ENCODE data around the gene CHCHD4. TPM values are rescaled to one million over a fixed set of nuclear protein-coding genes. Genes with fewer than 3 reads are reported as not detected.

The CHCHD4 gene
- total RNA-seq, 1 experiment from 2014 or later: 15.3 TPM

DNA sequence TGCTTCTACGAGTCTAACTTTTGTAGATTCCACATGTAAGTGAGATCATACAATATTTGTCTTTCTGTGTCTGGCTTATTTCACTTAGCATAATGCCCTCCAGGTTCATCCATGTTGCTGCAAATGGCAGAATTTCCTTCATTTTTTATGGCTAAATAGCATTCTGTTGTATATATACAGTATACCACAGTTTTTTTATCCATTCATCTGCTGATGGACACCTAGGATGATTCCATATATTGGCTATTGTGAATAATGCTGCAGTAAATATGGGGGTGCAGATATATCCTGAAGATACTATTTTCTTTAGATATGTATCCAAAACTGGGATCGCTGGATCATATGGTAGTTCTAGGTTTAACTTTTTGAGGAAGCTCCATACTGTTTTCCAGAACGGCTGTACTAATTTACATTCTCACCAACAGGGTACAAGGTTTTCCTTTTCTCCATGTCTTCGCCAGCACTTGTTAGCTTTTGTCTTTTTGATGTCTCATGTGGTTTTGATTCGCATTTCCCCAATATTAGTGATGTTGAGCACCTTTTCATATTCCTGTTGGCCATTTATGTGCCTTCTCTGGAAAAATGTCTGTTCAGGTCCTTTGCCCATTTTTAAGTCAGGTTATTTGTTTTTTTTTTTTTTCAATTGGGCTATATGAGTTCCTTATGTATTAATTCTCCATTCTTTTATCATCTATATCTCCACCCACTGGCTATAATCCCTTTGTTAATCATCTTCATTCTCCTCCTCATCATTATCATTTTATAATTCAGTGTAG, 26.9 kb downstream of the CHCHD4 start:
- intact Hi-C loops (cut with micrococcal nuclease; ENCODE audit: unreplicated experiment): no loop called here
- Histone ChIP-seq H3K4me1 (no peaks in the 10 kb centered on the region), H3K36me3 (ENCODE audit: control insufficient read depth, insufficient read depth, low read length) (no peaks in the 10 kb centered on the region), H3K4me3 (ENCODE audit: low read depth, low read length) (no peak overlapping the region), H3K9me3 (no peaks in the 10 kb centered on the region), H3K27me3 (replicated peaks; ENCODE audit: control insufficient read depth, insufficient read depth, low read length) (no peaks in the 10 kb centered on the region)
- ChIA-PET POLR2A (no interaction called here), CTCF (no interaction called here)
- Mint-ChIP-seq H3K36me3 (ENCODE audit: insufficient read depth, unreplicated experiment) (no peaks in the 10 kb centered on the region), H3K4me3 (ENCODE audit: unreplicated experiment) (no peak overlapping the region), H3K27ac (ENCODE audit: unreplicated experiment) (no peak overlapping the region), H3K4me1 (ENCODE audit: low read depth, unreplicated experiment) (no peaks in the 10 kb centered on the region), H3K27me3 (ENCODE audit: insufficient read depth, unreplicated experiment) (no peaks in the 10 kb centered on the region), H3K9me3 (ENCODE audit: unreplicated experiment) (peaks cover 17% of the 10 kb centered on the region)
- TF ChIP-seq, protein P1, sequence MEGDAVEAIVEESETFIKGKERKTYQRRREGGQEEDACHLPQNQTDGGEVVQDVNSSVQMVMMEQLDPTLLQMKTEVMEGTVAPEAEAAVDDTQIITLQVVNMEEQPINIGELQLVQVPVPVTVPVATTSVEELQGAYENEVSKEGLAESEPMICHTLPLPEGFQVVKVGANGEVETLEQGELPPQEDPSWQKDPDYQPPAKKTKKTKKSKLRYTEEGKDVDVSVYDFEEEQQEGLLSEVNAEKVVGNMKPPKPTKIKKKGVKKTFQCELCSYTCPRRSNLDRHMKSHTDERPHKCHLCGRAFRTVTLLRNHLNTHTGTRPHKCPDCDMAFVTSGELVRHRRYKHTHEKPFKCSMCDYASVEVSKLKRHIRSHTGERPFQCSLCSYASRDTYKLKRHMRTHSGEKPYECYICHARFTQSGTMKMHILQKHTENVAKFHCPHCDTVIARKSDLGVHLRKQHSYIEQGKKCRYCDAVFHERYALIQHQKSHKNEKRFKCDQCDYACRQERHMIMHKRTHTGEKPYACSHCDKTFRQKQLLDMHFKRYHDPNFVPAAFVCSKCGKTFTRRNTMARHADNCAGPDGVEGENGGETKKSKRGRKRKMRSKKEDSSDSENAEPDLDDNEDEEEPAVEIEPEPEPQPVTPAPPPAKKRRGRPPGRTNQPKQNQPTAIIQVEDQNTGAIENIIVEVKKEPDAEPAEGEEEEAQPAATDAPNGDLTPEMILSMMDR (IDR thresholded peaks at IDR 0.05; ENCODE audit: insufficient read depth in 1 of 2, low read depth in 1 of 2, low read length in 1 of 2, severe bottlenecking in 1 of 2, unreplicated experiment in 1 of 2): no peak
- DNase-seq: no peak
- no TSS peak for BruUV-seq (replicated peaks)

DNA sequence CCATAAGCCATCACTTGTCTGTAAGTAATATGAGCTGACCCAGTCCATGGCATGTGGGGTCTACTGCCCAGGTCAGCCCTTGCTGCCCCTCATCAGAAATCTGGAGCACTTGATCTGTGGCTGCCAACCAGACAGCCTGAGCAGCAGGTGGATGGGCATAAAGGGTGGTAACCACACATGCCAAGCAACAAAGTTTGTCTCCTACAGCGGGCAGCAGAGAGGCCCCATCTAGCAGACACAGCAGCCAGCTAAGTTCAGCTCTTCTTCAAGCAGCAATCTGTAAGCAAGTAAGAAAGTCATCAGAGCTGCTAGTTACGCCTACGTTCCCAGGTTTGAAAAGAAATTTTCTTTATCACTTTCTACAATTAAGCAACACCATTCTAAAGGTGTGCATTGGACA, 27.9 kb downstream of the CHCHD4 start:
- ChIA-PET POLR2A (no interaction called here), CTCF (no interaction called here)
- Histone ChIP-seq H3K4me3 (ENCODE audit: low read depth, low read length) (no peak overlapping the region), H3K4me1 (peaks cover 6% of the 10 kb centered on the region), H3K36me3 (ENCODE audit: control insufficient read depth, insufficient read depth, low read length) (no peaks in the 10 kb centered on the region), H3K27me3 (replicated peaks; ENCODE audit: control insufficient read depth, insufficient read depth, low read length) (no peaks in the 10 kb centered on the region), H3K9me3 (no peaks in the 10 kb centered on the region)
- Mint-ChIP-seq H3K27me3 (ENCODE audit: insufficient read depth, unreplicated experiment) (no peaks in the 10 kb centered on the region), H3K27ac (ENCODE audit: unreplicated experiment) (no peak overlapping the region), H3K9me3 (ENCODE audit: unreplicated experiment) (peaks cover 17% of the 10 kb centered on the region), H3K4me1 (ENCODE audit: low read depth, unreplicated experiment) (no peaks in the 10 kb centered on the region), H3K36me3 (ENCODE audit: insufficient read depth, unreplicated experiment) (no peaks in the 10 kb centered on the region), H3K4me3 (ENCODE audit: unreplicated experiment) (no peak overlapping the region)
- intact Hi-C loops (cut with micrococcal nuclease; ENCODE audit: unreplicated experiment): no loop called here
- no TSS peak for BruUV-seq (replicated peaks)
- no peak for DNase-seq
- TF ChIP-seq, protein P1 (IDR thresholded peaks at IDR 0.05; ENCODE audit: insufficient read depth in 1 of 2, low read depth in 1 of 2, low read length in 1 of 2, severe bottlenecking in 1 of 2, unreplicated experiment in 1 of 2): no peak

DNA sequence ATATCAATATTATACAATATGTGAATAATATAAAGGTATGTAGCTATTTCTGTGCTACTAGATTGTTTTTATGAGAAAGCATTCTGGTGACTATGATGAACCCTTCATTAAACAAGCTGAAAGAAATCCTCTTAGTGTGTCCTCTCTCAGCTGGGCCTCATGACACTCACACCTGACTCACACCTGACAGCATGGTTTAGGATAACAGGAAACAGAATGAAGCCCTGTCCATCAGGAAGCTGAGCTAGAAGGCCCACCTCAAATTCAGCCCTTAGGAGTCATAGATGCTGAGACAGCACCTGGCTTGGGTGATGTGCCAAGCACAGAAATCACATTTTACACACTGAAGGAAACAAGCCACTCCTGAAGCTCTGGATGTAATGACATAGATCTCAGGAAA, 30.8 kb downstream of the CHCHD4 start:
- intact Hi-C loops (cut with micrococcal nuclease; ENCODE audit: unreplicated experiment): no loop called here
- H3K27me3 Mint-ChIP-seq (ENCODE audit: insufficient read depth, unreplicated experiment): no peaks in the 10 kb centered on the region
- Histone ChIP-seq H3K36me3 (ENCODE audit: control insufficient read depth, insufficient read depth, low read length) (no peaks in the 10 kb centered on the region), H3K27me3 (replicated peaks; ENCODE audit: control insufficient read depth, insufficient read depth, low read length) (no peaks in the 10 kb centered on the region), H3K4me3 (ENCODE audit: low read depth, low read length) (no peak overlapping the region), H3K9me3 (peaks cover 5% of the 10 kb centered on the region; the same call in 1 of the 2 replicates), H3K4me1 (peaks cover 6% of the 10 kb centered on the region)
- TF ChIP-seq, protein P1 (IDR thresholded peaks at IDR 0.05; ENCODE audit: insufficient read depth in 1 of 2, low read depth in 1 of 2, low read length in 1 of 2, severe bottlenecking in 1 of 2, unreplicated experiment in 1 of 2): no peak
- no peak overlapping the region for H3K4me3 Mint-ChIP-seq (ENCODE audit: unreplicated experiment)
- CTCF ChIA-PET: no interaction called here
- POLR2A ChIA-PET: no interaction called here
- no TSS peak for BruUV-seq (replicated peaks)
- no peaks in the 10 kb centered on the region for H3K36me3 Mint-ChIP-seq (ENCODE audit: insufficient read depth, unreplicated experiment)
- no peak overlapping the region for H3K27ac Mint-ChIP-seq (ENCODE audit: unreplicated experiment)
- H3K9me3 Mint-ChIP-seq (ENCODE audit: unreplicated experiment): peaks cover 32% of the 10 kb centered on the region
- no peaks in the 10 kb centered on the region for H3K4me1 Mint-ChIP-seq (ENCODE audit: low read depth, unreplicated experiment)
- no peak for DNase-seq

Data from Caco-2 (cell line).